ENCODE data around the gene RBFOX2. TPM values are rescaled to one million over a fixed set of nuclear protein-coding genes. Genes with fewer than 3 reads are reported as not detected.

RBFOX2 gene
- polyA plus RNA-seq, 1 of the 3 experiments (the other 2 are of a cell fraction), result 115 TPM

DNA sequence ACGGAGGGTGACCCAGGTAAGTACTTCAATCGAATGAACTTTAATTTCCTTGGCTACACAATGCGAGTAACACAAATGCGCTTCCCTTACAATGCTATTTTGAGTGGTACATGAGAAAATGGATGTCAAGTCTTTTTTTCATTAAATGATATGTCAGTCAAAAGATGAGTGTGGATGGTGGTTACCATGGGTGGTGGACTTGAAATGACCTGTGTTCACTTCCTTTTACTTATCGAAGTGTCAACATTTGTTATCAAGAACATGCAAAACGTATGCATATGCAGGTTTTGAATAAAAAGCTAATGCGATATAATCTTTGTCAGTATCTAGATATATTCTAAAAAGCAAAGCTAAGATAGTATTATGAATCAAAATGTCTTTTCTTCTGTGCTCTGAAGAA is 319.7 kb downstream of the RBFOX2 start:
- no peak for DNase-seq
- Histone ChIP-seq H3K9ac (no peak overlapping the region), H3K9me2 (no peaks in the 10 kb centered on the region), H3K27ac (ENCODE audit: low read depth in 2 of 2, low read length in 1 of 2) (no peak overlapping the region), H3K9me3 (no peaks in the 10 kb centered on the region), H3K4me1 (ENCODE audit: control insufficient read depth in 1 of 2, insufficient read depth in 2 of 2, low read depth in 1 of 2, low read length in 1 of 2) (no peaks in the 10 kb centered on the region), H3K79me2 (ENCODE audit: insufficient read depth) (no peaks in the 10 kb centered on the region), H4K20me1 (ENCODE audit: insufficient read depth) (no peaks in the 10 kb centered on the region), H3K27me3 (ENCODE audit: insufficient read depth) (no peaks in the 10 kb centered on the region), H3K4me3 (ENCODE audit: low read depth in 2 of 2, low read length in 1 of 2) (no peak overlapping the region), H3K36me3 (replicated peaks in 1 of 2; ENCODE audit: control insufficient read depth in 1 of 2, insufficient read depth in 2 of 2, low read length in 1 of 2) (no peaks in the 10 kb centered on the region), H2AFZ (ENCODE audit: low read depth) (no peak overlapping the region), H3K4me2 (no peak overlapping the region), H3F3A (replicated peaks; ENCODE audit: insufficient read depth) (peaks cover 18% of the 10 kb centered on the region)
- CTCF ChIA-PET, result interaction anchor here (0.9 to 1.8 kb wide), 2 partner anchors 25 to 122 kb away, joined by 3 to 4 read pairs; no protein-coding TSS in a partner anchor
- TF ChIP-seq POLR2AphosphoS5 (IDR thresholded peaks at IDR 0.05; ENCODE audit: low read depth, low read length) (no peak), SIN3A (IDR thresholded peaks at IDR 0.05; ENCODE audit: borderline replicate concordance, low read depth, low read length) (no peak), RXRA (IDR thresholded peaks at IDR 0.05; ENCODE audit: borderline replicate concordance, low read depth) (no peak), RCOR1 (IDR thresholded peaks at IDR 0.05; ENCODE audit: low read length) (no peak), ELF1 (IDR thresholded peaks at IDR 0.05) (no peak), TCF12 (IDR thresholded peaks at IDR 0.05) (no peak), TEAD4 (IDR thresholded peaks at IDR 0.05; ENCODE audit: borderline replicate concordance, insufficient read depth) (no peak), MXI1 (IDR thresholded peaks at IDR 0.05; ENCODE audit: low read depth, low read length) (no peak), FOXJ3 (CRISPR knock-in tag; IDR thresholded peaks at IDR 0.05) (no peak), YY1 (IDR thresholded peaks at IDR 0.05; ENCODE audit: low read depth) (no peak)
- TF ChIP-seq, protein P1, sequence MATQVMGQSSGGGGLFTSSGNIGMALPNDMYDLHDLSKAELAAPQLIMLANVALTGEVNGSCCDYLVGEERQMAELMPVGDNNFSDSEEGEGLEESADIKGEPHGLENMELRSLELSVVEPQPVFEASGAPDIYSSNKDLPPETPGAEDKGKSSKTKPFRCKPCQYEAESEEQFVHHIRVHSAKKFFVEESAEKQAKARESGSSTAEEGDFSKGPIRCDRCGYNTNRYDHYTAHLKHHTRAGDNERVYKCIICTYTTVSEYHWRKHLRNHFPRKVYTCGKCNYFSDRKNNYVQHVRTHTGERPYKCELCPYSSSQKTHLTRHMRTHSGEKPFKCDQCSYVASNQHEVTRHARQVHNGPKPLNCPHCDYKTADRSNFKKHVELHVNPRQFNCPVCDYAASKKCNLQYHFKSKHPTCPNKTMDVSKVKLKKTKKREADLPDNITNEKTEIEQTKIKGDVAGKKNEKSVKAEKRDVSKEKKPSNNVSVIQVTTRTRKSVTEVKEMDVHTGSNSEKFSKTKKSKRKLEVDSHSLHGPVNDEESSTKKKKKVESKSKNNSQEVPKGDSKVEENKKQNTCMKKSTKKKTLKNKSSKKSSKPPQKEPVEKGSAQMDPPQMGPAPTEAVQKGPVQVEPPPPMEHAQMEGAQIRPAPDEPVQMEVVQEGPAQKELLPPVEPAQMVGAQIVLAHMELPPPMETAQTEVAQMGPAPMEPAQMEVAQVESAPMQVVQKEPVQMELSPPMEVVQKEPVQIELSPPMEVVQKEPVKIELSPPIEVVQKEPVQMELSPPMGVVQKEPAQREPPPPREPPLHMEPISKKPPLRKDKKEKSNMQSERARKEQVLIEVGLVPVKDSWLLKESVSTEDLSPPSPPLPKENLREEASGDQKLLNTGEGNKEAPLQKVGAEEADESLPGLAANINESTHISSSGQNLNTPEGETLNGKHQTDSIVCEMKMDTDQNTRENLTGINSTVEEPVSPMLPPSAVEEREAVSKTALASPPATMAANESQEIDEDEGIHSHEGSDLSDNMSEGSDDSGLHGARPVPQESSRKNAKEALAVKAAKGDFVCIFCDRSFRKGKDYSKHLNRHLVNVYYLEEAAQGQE (IDR thresholded peaks at IDR 0.05; ENCODE audit: low read depth, low read length), result no peak
- TF ChIP-seq, protein P2, sequence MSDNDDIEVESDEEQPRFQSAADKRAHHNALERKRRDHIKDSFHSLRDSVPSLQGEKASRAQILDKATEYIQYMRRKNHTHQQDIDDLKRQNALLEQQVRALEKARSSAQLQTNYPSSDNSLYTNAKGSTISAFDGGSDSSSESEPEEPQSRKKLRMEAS (IDR thresholded peaks at IDR 0.05; ENCODE audit: low read depth), result no peak
- TF ChIP-seq, protein P3, sequence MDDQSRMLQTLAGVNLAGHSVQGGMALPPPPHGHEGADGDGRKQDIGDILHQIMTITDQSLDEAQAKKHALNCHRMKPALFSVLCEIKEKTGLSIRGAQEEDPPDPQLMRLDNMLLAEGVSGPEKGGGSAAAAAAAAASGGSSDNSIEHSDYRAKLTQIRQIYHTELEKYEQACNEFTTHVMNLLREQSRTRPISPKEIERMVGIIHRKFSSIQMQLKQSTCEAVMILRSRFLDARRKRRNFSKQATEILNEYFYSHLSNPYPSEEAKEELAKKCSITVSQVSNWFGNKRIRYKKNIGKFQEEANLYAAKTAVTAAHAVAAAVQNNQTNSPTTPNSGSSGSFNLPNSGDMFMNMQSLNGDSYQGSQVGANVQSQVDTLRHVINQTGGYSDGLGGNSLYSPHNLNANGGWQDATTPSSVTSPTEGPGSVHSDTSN (IDR thresholded peaks at IDR 0.05), result no peak
- TF ChIP-seq, protein P4, sequence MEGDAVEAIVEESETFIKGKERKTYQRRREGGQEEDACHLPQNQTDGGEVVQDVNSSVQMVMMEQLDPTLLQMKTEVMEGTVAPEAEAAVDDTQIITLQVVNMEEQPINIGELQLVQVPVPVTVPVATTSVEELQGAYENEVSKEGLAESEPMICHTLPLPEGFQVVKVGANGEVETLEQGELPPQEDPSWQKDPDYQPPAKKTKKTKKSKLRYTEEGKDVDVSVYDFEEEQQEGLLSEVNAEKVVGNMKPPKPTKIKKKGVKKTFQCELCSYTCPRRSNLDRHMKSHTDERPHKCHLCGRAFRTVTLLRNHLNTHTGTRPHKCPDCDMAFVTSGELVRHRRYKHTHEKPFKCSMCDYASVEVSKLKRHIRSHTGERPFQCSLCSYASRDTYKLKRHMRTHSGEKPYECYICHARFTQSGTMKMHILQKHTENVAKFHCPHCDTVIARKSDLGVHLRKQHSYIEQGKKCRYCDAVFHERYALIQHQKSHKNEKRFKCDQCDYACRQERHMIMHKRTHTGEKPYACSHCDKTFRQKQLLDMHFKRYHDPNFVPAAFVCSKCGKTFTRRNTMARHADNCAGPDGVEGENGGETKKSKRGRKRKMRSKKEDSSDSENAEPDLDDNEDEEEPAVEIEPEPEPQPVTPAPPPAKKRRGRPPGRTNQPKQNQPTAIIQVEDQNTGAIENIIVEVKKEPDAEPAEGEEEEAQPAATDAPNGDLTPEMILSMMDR (IDR thresholded peaks at IDR 0.05), result no peak
- TF ChIP-seq, protein P5, sequence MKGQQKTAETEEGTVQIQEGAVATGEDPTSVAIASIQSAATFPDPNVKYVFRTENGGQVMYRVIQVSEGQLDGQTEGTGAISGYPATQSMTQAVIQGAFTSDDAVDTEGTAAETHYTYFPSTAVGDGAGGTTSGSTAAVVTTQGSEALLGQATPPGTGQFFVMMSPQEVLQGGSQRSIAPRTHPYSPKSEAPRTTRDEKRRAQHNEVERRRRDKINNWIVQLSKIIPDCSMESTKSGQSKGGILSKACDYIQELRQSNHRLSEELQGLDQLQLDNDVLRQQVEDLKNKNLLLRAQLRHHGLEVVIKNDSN (IDR thresholded peaks at IDR 0.05; ENCODE audit: borderline replicate concordance, low read depth), result no peak
- POLR2A ChIA-PET, result no interaction called here
- WGBS (ENCODE audit: low lambda C conversion rate), result 87% methylated on average over 7 of the region's 7 CpGs
